ENCODE data around the gene FAF2. TPM values are rescaled to one million over a fixed set of nuclear protein-coding genes. Genes with fewer than 3 reads are reported as not detected.
A peak's percentile ranks its signal among the peaks of the same experiment; 100 is the strongest.

FAF2 gene
- total RNA-seq, 2 experiments from 2014 or later, result 27.5 to 30.1 TPM

GRCh38 chr5:176503496-176503895 lies 55.3 kb downstream of the FAF2 start:
- TF ChIP-seq CTCF (IDR thresholded peaks at IDR 0.05), result no peak
- Histone ChIP-seq H3K9me3 (ENCODE audit: control insufficient read depth in 1 of 2, insufficient read depth in 1 of 2, low read length in 2 of 2) (no peaks in the 10 kb centered on the region), H3K4me3 (ENCODE audit: low read length) (no peak overlapping the region), H3K27ac (ENCODE audit: low read depth in 1 of 2, low read length in 2 of 2) (no peak overlapping the region), H3K36me3 (ENCODE audit: insufficient read depth, low read length) (peaks cover 70% of the 10 kb centered on the region), H3K4me1 (ENCODE audit: insufficient read depth, low read length) (no peaks in the 10 kb centered on the region), H3K27me3 (ENCODE audit: control insufficient read depth in 1 of 2, insufficient read depth in 2 of 2, low read length in 2 of 2) (no peaks in the 10 kb centered on the region)
- DNase-seq (no peak), ATAC-seq (ENCODE audit: poor library complexity) (no peak)
- ChIA-PET POLR2A (no interaction called here), CTCF (no interaction called here)
- Mint-ChIP-seq H3K27me3 (no peaks in the 10 kb centered on the region), H3K9me3 (no peaks in the 10 kb centered on the region), H3K27ac (no peak overlapping the region), H3K4me1 (ENCODE audit: low read depth) (no peaks in the 10 kb centered on the region), H3K36me3 (ENCODE audit: low read depth) (peaks cover 88% of the 10 kb centered on the region), H3K4me3 (no peak overlapping the region)
- intact Hi-C loops (cut with DNase I, micrococcal nuclease), result loop anchor here in 1 of 2 experiments (5.0 kb wide), 1 partner anchor 39 kb away; no protein-coding TSS in a partner anchor

- DNase-seq (no peak), ATAC-seq (ENCODE audit: poor library complexity) (no peak)
- TF ChIP-seq CTCF (IDR thresholded peaks at IDR 0.05), result no peak
- H3K4me3 ChIP-seq (ENCODE audit: low read length), result no peak overlapping the region
- H3K4me1 ChIP-seq (ENCODE audit: insufficient read depth, low read length), result no peaks in the 10 kb centered on the region
- Mint-ChIP-seq H3K4me1 (ENCODE audit: low read depth) (peaks cover 5% of the 10 kb centered on the region), H3K27ac (no peak overlapping the region), H3K4me3 (no peak overlapping the region), H3K27me3 (no peaks in the 10 kb centered on the region), H3K9me3 (no peaks in the 10 kb centered on the region), H3K36me3 (ENCODE audit: low read depth) (peaks cover 62% of the 10 kb centered on the region)
- intact Hi-C loops (cut with DNase I, micrococcal nuclease), result no loop called here
- H3K27me3 ChIP-seq (ENCODE audit: control insufficient read depth in 1 of 2, insufficient read depth in 2 of 2, low read length in 2 of 2), result no peaks in the 10 kb centered on the region
- no peak overlapping the region for H3K27ac ChIP-seq (ENCODE audit: low read depth in 1 of 2, low read length in 2 of 2)
- POLR2A ChIA-PET, result no interaction called here
- H3K9me3 ChIP-seq (ENCODE audit: control insufficient read depth in 1 of 2, insufficient read depth in 1 of 2, low read length in 2 of 2), result no peaks in the 10 kb centered on the region
- peaks cover 38% of the 10 kb centered on the region for H3K36me3 ChIP-seq (ENCODE audit: insufficient read depth, low read length)
- CTCF ChIA-PET, result no interaction called here
Observed at GRCh38 chr5:176507911-176508310, 59.7 kb downstream of the FAF2 start.

DNA sequence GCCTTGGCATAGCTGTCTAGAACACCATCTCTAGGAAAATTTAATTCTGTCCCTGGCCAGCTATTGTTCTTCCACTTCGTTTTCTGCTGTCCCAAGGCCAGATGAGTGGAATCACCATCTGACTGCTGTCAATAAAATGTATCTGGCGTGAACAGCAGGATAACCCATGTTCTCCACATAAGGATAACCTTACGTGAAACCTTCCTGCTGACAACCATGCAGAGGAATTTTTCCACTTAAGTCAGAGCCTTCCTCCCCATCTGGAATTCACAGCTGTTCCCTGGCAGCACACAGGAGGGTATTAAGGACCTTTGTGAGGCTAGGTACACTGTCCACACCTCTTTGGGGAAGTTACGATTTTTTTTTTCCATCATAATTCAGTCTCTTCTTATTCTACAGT lies 60.4 kb downstream of the FAF2 start:
- Mint-ChIP-seq H3K27ac (peak overlapping the region; percentile 6), H3K36me3 (ENCODE audit: low read depth) (peaks cover 55% of the 10 kb centered on the region), H3K4me3 (no peak overlapping the region), H3K4me1 (ENCODE audit: low read depth) (peaks cover 7% of the 10 kb centered on the region), H3K9me3 (no peaks in the 10 kb centered on the region), H3K27me3 (no peaks in the 10 kb centered on the region)
- intact Hi-C loops (cut with DNase I, micrococcal nuclease), result no loop called here
- H3K27ac ChIP-seq (ENCODE audit: low read depth in 1 of 2, low read length in 2 of 2), result no peak overlapping the region
- H3K36me3 ChIP-seq (ENCODE audit: insufficient read depth, low read length), result peaks cover 35% of the 10 kb centered on the region
- CTCF ChIA-PET, result no interaction called here
- no peaks in the 10 kb centered on the region for H3K4me1 ChIP-seq (ENCODE audit: insufficient read depth, low read length)
- ATAC-seq (ENCODE audit: poor library complexity), result no peak
- POLR2A ChIA-PET, result interaction anchor here (1.4 kb wide), 1 partner anchor 28 kb away, joined by 4 read pairs; the partner anchor contains the start of gene RNF44
- H3K9me3 ChIP-seq (ENCODE audit: control insufficient read depth in 1 of 2, insufficient read depth in 1 of 2, low read length in 2 of 2), result no peaks in the 10 kb centered on the region
- no peak overlapping the region for H3K4me3 ChIP-seq (ENCODE audit: low read length)
- no peaks in the 10 kb centered on the region for H3K27me3 ChIP-seq (ENCODE audit: control insufficient read depth in 1 of 2, insufficient read depth in 2 of 2, low read length in 2 of 2)
- no peak for TF ChIP-seq CTCF (IDR thresholded peaks at IDR 0.05)
- no peak for DNase-seq
